ENCODE data around the gene CCL28. TPM values are rescaled to one million over a fixed set of nuclear protein-coding genes. Genes with fewer than 3 reads are reported as not detected.
"Not testable (repeated sequence)": the region's sequence is repeated elsewhere in the genome, so short reads cannot be mapped to it uniquely, and the experiment has no call there.

CCL28 gene
- total and polyA plus RNA-seq, 8 donors: 0.45 to 23.3 (median 8.9) TPM; not detected in 1

GRCh38 chr5:43429016-43429415, 16.8 kb upstream of the CCL28 start:
- H3K27ac ChIP-seq: peak overlapping the region in 2 of 5 donors; percentile 52 to 63

GRCh38 chr5:43427306-43427705, 15.1 kb upstream of the CCL28 start:
- Histone ChIP-seq H3K4me1 (peaks cover 8 to 45% (median 13%) of the 10 kb centered on the region in 4 donors), H3K9me3 (no peaks in the 10 kb centered on the region), H3K4me3 (no peak overlapping the region), H3K27ac (no peak overlapping the region), H3K27me3 (no peaks in the 10 kb centered on the region), H3K36me3 (no peaks in the 10 kb centered on the region)
- 75 to 90% (median 77%) methylated on average over 4 of the region's 4 CpGs for whole genome bisulfite sequencing, 5 donors
- DNase-seq: no peak
- intact Hi-C loops (cut with DNase I; ENCODE audit: low total_unique reads): no loop called here
- TF ChIP-seq CTCF (IDR thresholded peaks at IDR 0.05): no peak
- TF ChIP-seq EP300 (IDR thresholded peaks at IDR 0.05): no peak
- no peak for TF ChIP-seq POLR2AphosphoS5 (IDR thresholded peaks at IDR 0.05)
- TF ChIP-seq POLR2A (IDR thresholded peaks at IDR 0.05): no peak

More at GRCh38 chr5:43429016-43429415, 16.8 kb upstream of the CCL28 start:
- Histone ChIP-seq H3K4me1 (peaks cover 13 to 56% (median 19%) of the 10 kb centered on the region in 4 donors), H3K4me3 (no peak overlapping the region), H3K27me3 (no peaks in the 10 kb centered on the region), H3K9me3 (no peaks in the 10 kb centered on the region), H3K36me3 (no peaks in the 10 kb centered on the region)
- no peak for DNase-seq
- 63 to 84% (median 70%) methylated on average over 7 of the region's 7 CpGs for WGBS, 5 donors
- TF ChIP-seq EP300 (IDR thresholded peaks at IDR 0.05): no peak
- no peak for TF ChIP-seq POLR2AphosphoS5 (IDR thresholded peaks at IDR 0.05)
- TF ChIP-seq POLR2A (IDR thresholded peaks at IDR 0.05): no peak
- no peak for TF ChIP-seq CTCF (IDR thresholded peaks at IDR 0.05)
- intact Hi-C loops (cut with DNase I; ENCODE audit: low total_unique reads): no loop called here

- H3K4me3 ChIP-seq: no peak overlapping the region
- no peak for TF ChIP-seq EP300 (IDR thresholded peaks at IDR 0.05)
- TF ChIP-seq POLR2AphosphoS5 (IDR thresholded peaks at IDR 0.05): no peak
- TF ChIP-seq CTCF (IDR thresholded peaks at IDR 0.05): no peak
- no peak for TF ChIP-seq POLR2A (IDR thresholded peaks at IDR 0.05)
- intact Hi-C loops (cut with DNase I; ENCODE audit: low total_unique reads): no loop called here
- H3K27me3 ChIP-seq: no peaks in the 10 kb centered on the region
- 43 to 80% (median 57%) methylated on average over 2 of the region's 2 CpGs for WGBS, 5 donors
- peak in 1 of 2 donors; percentile 37 for DNase-seq
- peaks cover 3 to 46% (median 18%) of the 10 kb centered on the region in 4 donors for H3K4me1 ChIP-seq
- peak overlapping the region in 1 of 5 donors; percentile 56 for H3K27ac ChIP-seq
- no peaks in the 10 kb centered on the region for H3K9me3 ChIP-seq
- H3K36me3 ChIP-seq: no peaks in the 10 kb centered on the region
These were observed 13.8 kb upstream of the CCL28 start for GRCh38 chr5:43425983-43426382.

GRCh38 chr5:43423086-43423485, 10.9 kb upstream of the CCL28 start:
- WGBS, 5 donors: 71 to 81% (median 79%) methylated on average over 6 of the region's 6 CpGs
- Histone ChIP-seq H3K27ac (peak overlapping the region in 1 of 5 donors; percentile 75), H3K4me1 (peaks cover 3 to 39% (median 15%) of the 10 kb centered on the region in 4 donors)
- H3K4me3 ChIP-seq; DNase-seq; H3K36me3 ChIP-seq; H3K9me3 ChIP-seq; H3K27me3 ChIP-seq; intact Hi-C loops (cut with DNase I; ENCODE audit: low total_unique reads): not testable (repeated sequence)

- Histone ChIP-seq H3K4me3 (no peak overlapping the region), H3K27me3 (no peaks in the 10 kb centered on the region), H3K9me3 (no peaks in the 10 kb centered on the region), H3K4me1 (peaks cover 5 to 35% (median 15%) of the 10 kb centered on the region in 4 donors), H3K27ac (peak overlapping the region in 4 of 5 donors; percentile 60 to 85 (median 72)), H3K36me3 (no peaks in the 10 kb centered on the region)
- WGBS, 5 donors: 22 to 32% (median 31%) methylated on average over 2 of the region's 2 CpGs
- DNase-seq: peak; percentile 63 to 76
- peak in 2 of 3 donors; percentile 10 to 80 for TF ChIP-seq POLR2AphosphoS5 (IDR thresholded peaks at IDR 0.05)
- no peak for TF ChIP-seq CTCF (IDR thresholded peaks at IDR 0.05)
- intact Hi-C loops (cut with DNase I; ENCODE audit: low total_unique reads): no loop called here
These were observed 10.0 kb upstream of the CCL28 start for GRCh38 chr5:43422143-43422542.
